B cell (primary cell): ENCODE measurements around the gene RAP2C.

Experiments used
- CTCF ChIP-seq: fragments of 200-600 bp; IDR thresholded peaks from one replicate; pipeline ENCODE4 v1.8.0; 2022; ENCODE audit warnings: antibody characterized with exemption, mild to moderate bottlenecking
- EZH2 ChIP-seq: IDR thresholded peaks from 2 replicates; pipeline ENCODE4 v1.6.1; 2012; ENCODE audit warnings: borderline replicate concordance, low read depth, mild to moderate bottlenecking, moderate library complexity, low read length; ENCODE audit not compliant: insufficient read depth, poor library complexity, severe bottlenecking

GRCh38 chrX:132171881-132172280 is 47.4 kb downstream of the RAP2C start:
- TF ChIP-seq EZH2, result no peak
- TF ChIP-seq CTCF, result no peak
